Breast epithelium (tissue), 3 donors: ENCODE results near the gene LIPF.

Source experiments
- CTCF ChIP-seq, 3 donors: fragments of 450-650 bp; IDR thresholded peaks; one replicate each; pipeline ENCODE4 v1.5.1; 2016 to 2017; ENCODE audit warnings: antibody characterized with exemption in 3 of 3, mild to moderate bottlenecking in 3 of 3, moderate library complexity in 3 of 3
- POLR2A ChIP-seq: fragments of 450-650 bp; IDR thresholded peaks from one replicate; pipeline ENCODE4 v1.6.1; 2016; ENCODE audit warnings: antibody characterized with exemption, mild to moderate bottlenecking, moderate library complexity
- POLR2AphosphoS5 ChIP-seq, 3 donors: sonication (generic); formaldehyde crosslinking; IDR thresholded peaks; one replicate each; pipeline ENCODE4 v1.6.1; 2017; ENCODE audit warnings: antibody characterized with exemption in 3 of 3

DNA sequence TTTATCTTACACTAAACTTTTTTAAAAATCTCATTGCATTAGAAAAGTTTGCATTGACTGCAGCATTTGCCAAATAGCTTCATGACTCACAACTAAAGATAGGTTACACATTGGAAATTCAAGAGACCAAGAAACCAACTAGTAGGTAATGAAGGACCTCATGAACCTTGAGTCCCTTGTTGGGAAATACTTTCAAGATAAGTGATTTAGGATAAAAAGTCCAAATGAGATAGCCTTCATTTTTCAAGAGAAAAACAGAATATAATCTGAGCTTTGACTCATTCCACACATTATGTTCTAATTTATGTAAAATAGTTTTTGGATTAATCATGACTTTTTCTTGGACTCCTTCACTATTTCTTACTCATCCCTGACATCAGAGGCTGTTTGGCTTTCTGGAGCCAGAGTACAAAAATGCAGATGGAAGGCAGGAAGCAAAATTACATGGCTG is 13.1 kb upstream of the LIPF start:
- TF ChIP-seq CTCF (IDR thresholded peaks at IDR 0.05) (no peak), POLR2A (no peak), POLR2AphosphoS5 (IDR thresholded peaks at IDR 0.05) (no peak)
